ENCODE data around the gene STAG1. TPM values are rescaled to one million over a fixed set of nuclear protein-coding genes. Genes with fewer than 3 reads are reported as not detected.

The STAG1 gene
- total and polyA plus RNA-seq, 2 of the 13 experiments (the other 11 are each of a cell fraction or from before 2014, with no cell fraction given): 6.2 to 25.9 TPM

DNA sequence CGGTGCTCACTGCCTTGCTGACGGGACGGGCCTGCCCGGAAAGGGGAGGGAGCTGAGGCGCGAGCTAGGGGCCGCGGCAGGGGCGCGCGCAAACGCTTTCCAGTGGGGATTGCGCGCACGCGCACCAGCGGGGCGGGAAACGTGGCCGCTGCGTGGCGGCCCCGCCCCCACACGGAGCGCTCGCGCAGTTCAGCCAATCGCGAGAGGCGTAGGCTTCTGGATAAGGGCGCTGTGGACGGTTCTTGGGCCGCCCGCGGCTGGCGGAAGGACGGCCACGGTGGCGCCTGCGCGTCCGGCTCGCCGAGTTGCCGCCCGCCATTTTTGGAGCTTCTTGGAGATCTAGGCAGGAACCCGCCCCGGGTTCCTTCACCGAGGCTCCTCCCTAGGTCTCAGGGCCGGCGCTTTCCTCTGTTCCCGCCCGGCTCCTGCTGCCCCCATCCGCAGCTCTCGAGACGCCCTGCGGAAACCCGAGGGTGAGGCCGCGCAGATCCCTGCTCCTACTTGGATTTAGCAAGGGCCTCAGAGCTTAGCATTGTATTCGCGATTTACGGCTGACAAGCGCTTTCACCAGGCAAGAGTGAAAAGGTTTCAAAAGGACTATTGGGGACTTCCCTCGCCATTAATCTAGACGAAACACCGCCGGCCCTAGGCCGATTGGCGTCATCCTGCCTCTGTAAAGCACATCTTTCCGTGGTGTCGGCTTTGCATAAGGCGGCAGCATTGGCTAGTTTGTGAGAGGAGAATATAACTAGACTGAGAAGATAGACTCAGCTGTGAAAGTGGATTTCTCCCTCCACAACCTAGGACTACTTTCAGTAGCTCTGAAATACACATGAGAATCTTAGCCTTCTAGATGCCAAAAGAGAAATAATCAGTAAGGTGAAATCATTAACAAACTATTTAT is 496 bp upstream of the STAG1 start (continued):
- TF ChIP-seq DMTF1 (CRISPR knock-in tag; IDR thresholded peaks at IDR 0.05): no peak
- peak; percentile 70; the same call in 1 of the 2 replicates for TF ChIP-seq NFKB2 (CRISPR knock-in tag; IDR thresholded peaks at IDR 0.05; ENCODE audit: borderline replicate concordance)
- TF ChIP-seq KLF12 (CRISPR knock-in tag; IDR thresholded peaks at IDR 0.05; ENCODE audit: borderline replicate concordance): peak; percentile 54; the same call in 1 of the 2 replicates
- TF ChIP-seq ZNF225 (CRISPR knock-in tag; IDR thresholded peaks at IDR 0.05): no peak
- peak; percentile 90 for TF ChIP-seq HOXA3 (CRISPR knock-in tag; IDR thresholded peaks at IDR 0.05)
- 0 out of 2 replicates have a peak, but pooled peaks have one; percentile 87 for TF ChIP-seq ZNF343 (CRISPR knock-in tag; IDR thresholded peaks at IDR 0.05)
- no peak; the same call in 1 of the 2 replicates for TF ChIP-seq ZSCAN12 (CRISPR knock-in tag; IDR thresholded peaks at IDR 0.05)
- TF ChIP-seq, protein P1, sequence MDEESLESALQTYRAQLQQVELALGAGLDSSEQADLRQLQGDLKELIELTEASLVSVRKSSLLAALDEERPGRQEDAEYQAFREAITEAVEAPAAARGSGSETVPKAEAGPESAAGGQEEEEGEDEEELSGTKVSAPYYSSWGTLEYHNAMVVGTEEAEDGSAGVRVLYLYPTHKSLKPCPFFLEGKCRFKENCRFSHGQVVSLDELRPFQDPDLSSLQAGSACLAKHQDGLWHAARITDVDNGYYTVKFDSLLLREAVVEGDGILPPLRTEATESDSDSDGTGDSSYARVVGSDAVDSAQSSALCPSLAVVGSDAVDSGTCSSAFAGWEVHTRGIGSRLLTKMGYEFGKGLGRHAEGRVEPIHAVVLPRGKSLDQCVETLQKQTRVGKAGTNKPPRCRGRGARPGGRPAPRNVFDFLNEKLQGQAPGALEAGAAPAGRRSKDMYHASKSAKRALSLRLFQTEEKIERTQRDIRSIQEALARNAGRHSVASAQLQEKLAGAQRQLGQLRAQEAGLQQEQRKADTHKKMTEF (CRISPR knock-in tag; IDR thresholded peaks at IDR 0.05): peak; percentile 94
- TF ChIP-seq SATB2 (CRISPR knock-in tag; IDR thresholded peaks at IDR 0.05): no peak
- peak; percentile 94; the same call in 1 of the 2 replicates for TF ChIP-seq ZNF275 (CRISPR knock-in tag; IDR thresholded peaks at IDR 0.05; ENCODE audit: borderline replicate concordance)
- TF ChIP-seq PATZ1 (CRISPR knock-in tag; IDR thresholded peaks at IDR 0.05): no peak
- TF ChIP-seq ZNF678 (CRISPR knock-in tag; IDR thresholded peaks at IDR 0.05): peak; percentile 23; the same call in 1 of the 2 replicates
- peak; percentile 83; the same call in 1 of the 2 replicates for TF ChIP-seq SP5 (CRISPR knock-in tag; IDR thresholded peaks at IDR 0.05; ENCODE audit: borderline replicate concordance, low read depth)
- no peak for TF ChIP-seq ZNF367 (CRISPR knock-in tag; IDR thresholded peaks at IDR 0.05; ENCODE audit: borderline replicate concordance)
- TF ChIP-seq ZNF121 (CRISPR knock-in tag; IDR thresholded peaks at IDR 0.05): 0 out of 2 replicates have a peak, but pooled peaks have one; percentile 53
- TF ChIP-seq, protein P2, sequence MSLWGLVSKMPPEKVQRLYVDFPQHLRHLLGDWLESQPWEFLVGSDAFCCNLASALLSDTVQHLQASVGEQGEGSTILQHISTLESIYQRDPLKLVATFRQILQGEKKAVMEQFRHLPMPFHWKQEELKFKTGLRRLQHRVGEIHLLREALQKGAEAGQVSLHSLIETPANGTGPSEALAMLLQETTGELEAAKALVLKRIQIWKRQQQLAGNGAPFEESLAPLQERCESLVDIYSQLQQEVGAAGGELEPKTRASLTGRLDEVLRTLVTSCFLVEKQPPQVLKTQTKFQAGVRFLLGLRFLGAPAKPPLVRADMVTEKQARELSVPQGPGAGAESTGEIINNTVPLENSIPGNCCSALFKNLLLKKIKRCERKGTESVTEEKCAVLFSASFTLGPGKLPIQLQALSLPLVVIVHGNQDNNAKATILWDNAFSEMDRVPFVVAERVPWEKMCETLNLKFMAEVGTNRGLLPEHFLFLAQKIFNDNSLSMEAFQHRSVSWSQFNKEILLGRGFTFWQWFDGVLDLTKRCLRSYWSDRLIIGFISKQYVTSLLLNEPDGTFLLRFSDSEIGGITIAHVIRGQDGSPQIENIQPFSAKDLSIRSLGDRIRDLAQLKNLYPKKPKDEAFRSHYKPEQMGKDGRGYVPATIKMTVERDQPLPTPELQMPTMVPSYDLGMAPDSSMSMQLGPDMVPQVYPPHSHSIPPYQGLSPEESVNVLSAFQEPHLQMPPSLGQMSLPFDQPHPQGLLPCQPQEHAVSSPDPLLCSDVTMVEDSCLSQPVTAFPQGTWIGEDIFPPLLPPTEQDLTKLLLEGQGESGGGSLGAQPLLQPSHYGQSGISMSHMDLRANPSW (CRISPR knock-in tag; IDR thresholded peaks at IDR 0.05; ENCODE audit: borderline replicate concordance): peak; percentile 81; the same call in 1 of the 2 replicates
- TF ChIP-seq HIVEP1 (CRISPR knock-in tag; IDR thresholded peaks at IDR 0.05): peak; percentile 76; the same call in 1 of the 2 replicates
- peak; percentile 54 for TF ChIP-seq GATAD2A (CRISPR knock-in tag; IDR thresholded peaks at IDR 0.05)
- no peak for TF ChIP-seq ZNF496 (CRISPR knock-in tag; IDR thresholded peaks at IDR 0.05; ENCODE audit: insufficient replicate concordance)

Measured in HepG2 (cell line).